H54 (cell line): ENCODE results near the gene PTPA.

ENCODE experiments used
- DNase-seq: peaks from one replicate; pipeline ENCODE4 v3.0.0; 2011; ENCODE audit warnings: low spot score, mixed read lengths; ENCODE audit not compliant: insufficient read length
- FAIRE-seq: peaks from 3 replicates; lab custom pipeline; 2011; peaks lifted over from hg19 to GRCh38; lab: Jason Lieb, UNC
- POLR2A ChIP-seq: IDR thresholded peaks from 2 replicates; pipeline ENCODE4 v1.6.1; 2011; ENCODE audit warnings: low read depth, mild to moderate bottlenecking, low read length

PTPA gene

DNA sequence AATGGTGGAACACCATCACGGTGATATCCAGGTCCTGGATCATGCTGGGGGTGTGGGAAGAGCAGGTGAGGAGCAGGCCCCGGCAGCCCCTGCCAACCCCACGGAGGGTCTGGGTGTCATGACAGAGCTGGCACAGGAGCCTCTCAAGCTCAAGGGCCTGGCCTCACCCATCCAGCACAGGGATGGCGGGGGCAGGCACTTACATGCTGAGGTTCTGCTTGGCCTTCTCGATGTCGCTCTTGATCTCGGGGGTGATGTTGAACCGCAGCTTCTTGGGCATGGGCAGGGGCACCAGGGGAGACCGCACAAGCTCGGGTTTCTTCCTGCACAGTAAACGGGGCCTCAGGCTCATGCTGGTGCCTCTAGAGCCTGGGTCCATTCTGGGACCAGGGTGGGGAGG, 12.9 kb upstream of the PTPA start:
- no peak for TF ChIP-seq POLR2A
- DNase-seq (no peak), FAIRE-seq (no peak)

- TF ChIP-seq POLR2A = no peak
- DNase-seq = no peak
- FAIRE-seq = no peak
Measured at GRCh38 chr9:129100383-129101169, 10.6 kb upstream of the PTPA start.

DNA sequence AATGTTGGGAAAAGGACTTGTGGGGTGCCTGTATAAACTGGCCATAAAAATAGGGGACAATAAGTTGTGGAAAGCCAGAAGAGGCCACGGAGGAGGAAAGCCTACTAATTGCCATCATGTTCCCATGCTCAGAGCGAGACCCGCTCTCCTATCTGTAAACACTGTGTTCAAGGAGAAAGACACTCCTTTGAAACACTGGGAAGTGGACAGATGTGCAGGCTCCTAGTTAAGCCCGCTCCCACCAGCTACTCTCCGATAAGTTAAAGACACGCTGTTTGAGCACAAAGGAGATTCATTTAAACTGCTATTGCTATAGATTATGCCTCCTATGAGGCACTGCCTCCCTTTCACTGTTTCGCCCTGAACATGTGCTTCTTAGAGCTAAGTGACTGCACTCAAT, 9.9 kb upstream of the PTPA start:
- FAIRE-seq (no peak), DNase-seq (no peak)
- no peak for TF ChIP-seq POLR2A

- FAIRE-seq (no peak), DNase-seq (no peak)
- TF ChIP-seq POLR2A = no peak
Measured at GRCh38 chr9:129102095-129102525, 9.1 kb upstream of the PTPA start.

DNA sequence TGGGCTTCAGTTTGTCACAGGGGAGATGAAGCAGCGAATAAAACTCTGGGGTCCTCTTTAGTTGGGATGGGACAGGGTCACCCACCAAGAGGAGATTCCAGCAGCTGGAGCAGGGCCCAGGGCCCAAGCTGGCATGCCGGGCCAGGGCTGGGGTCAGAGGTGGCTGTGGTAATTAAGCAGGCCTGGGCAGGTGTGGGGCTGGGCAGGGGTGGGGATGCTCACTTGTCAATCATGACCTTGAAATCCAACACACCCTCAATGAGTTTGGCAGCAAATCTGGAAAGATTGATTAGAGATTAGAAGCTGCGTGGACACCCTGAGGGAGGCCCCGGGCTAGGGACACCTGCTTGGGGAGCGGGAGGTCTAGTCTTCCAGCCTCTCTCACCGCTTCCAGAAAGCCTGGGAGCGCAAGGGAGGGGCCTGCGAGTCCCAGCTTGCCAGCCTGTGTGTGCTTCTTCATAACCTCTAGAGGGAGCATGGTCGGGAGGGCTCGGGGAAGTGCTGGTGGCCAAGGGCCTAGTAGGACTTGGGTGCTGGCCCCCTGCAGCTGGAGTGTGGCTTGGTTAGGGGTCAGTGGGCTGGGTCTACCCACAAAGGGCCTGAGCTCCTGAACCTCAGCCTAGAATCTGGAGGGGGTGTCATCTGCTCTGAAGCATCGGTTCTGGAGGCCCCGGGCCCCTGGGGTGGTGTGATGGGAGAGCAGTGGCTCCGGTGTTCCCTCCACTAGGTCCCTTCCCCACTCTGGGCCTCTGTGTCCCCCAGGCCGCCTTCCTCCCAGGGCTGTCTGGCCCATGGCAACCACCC, 8.2 kb upstream of the PTPA start:
- peak; percentile 68 for DNase-seq
- FAIRE-seq = no peak

DNA sequence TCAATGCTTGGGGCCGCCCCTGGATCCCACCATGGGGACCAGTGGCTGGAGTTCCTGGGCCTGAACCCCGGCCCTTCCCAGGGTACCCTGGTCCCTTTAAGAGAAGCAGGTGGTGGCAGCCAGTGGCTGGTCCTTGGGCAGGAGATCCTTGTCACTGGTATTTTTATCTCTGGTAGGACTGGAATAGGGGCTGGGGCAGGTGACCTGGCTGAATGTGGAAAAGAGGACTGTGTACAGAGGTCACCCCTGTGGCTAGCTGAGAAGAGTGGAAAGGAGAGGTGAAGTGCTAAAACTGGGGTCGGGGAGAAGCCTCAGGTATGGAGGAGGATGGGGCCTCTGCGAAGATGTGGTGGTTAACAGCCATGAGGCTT, 7.6 kb upstream of the PTPA start:
- no peak for DNase-seq
- no peak for FAIRE-seq
- no peak for TF ChIP-seq POLR2A

More for the DNA sequence above, 8.2 kb upstream of the PTPA start:
- no peak for TF ChIP-seq POLR2A

GRCh38 chr9:129104051-129104450, 7.2 kb upstream of the PTPA start:
- DNase-seq (no peak), FAIRE-seq (no peak)
- TF ChIP-seq POLR2A = no peak

- no peak for TF ChIP-seq POLR2A
- FAIRE-seq = no peak
- no peak for DNase-seq
Measured at GRCh38 chr9:129105857-129106694, 5.1 kb upstream of the PTPA start.

GRCh38 chr9:129107651-129108050, 3.6 kb upstream of the PTPA start:
- TF ChIP-seq POLR2A = no peak
- DNase-seq (no peak), FAIRE-seq (no peak)

- TF ChIP-seq POLR2A = no peak
- FAIRE-seq (no peak), DNase-seq (no peak)
Measured at GRCh38 chr9:129108083-129108804, 3.0 kb upstream of the PTPA start.

DNA sequence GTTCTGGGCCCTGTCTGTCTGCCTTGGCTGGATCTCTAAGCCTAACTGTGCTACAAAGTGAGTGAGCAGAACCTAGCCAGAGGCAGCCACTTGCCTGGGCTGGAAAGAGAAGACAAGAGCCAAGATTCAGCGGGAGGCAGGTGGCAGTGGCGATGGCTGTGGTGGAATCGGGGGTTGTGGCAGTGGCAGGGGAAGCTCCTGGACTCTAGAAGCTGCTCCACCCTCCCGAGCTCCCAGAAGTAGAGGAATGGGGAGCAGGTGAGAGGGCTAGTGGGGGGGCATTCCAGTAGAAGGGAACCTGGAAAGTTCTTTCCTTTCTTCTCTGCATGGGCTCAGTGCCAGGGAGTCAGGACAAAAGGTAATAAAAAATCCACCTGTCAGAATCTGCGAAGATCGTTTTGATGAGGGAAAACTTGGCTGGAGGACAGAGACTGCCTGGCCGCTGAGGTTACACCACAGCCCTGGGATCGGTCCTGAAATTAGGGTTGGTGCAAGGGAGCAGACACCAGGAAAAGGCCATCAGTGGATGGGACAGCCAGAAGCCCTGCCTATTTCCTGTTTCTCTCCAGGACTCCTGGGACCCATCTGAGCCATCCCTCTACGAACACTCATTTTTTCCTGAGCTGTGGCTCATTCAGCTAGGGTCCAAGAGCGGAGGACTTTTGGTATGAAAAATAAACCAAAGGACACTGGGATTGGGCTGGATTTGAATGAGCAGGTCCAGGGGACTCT, 2.2 kb upstream of the PTPA start:
- DNase-seq (no peak), FAIRE-seq (no peak)
- TF ChIP-seq POLR2A = no peak

DNA sequence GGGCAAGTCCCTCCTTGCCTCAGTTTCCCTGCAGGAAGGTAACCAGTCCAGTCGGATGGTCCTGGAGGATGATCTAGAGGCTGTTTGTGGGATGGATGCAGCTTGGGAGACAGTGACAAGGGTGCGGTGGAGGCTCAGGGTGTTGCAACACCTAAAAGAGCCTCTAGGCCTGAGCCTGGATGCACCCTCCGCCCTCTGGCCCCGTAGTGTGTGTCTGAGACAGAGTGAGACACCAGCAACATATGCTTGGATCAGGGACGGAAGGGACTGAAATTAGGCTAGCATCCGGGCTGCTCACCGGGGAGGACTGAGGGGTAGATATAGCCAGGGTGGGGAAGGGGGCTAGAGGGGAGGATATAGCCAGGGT, 1.7 kb upstream of the PTPA start:
- DNase-seq (no peak), FAIRE-seq (no peak)

GRCh38 chr9:129109952-129110739, 1.1 kb upstream of the PTPA start:
- peak; percentile 7 for TF ChIP-seq POLR2A
- DNase-seq (peak; percentile 67), FAIRE-seq (no peak)

More for the DNA sequence above, 1.7 kb upstream of the PTPA start:
- no peak for TF ChIP-seq POLR2A
